ENCODE measurements around the gene SMKR1. TPM values are rescaled to one million over a fixed set of nuclear protein-coding genes. Genes with fewer than 3 reads are reported as not detected.

Gene SMKR1
- total RNA-seq, 1 experiment from 2014 or later, result 8.9 TPM

- no peaks in the 10 kb centered on the region for H4K20me1 ChIP-seq (ENCODE audit: insufficient read depth)
- intact Hi-C loops (cut with micrococcal nuclease), result no loop called here
- no peak for TF ChIP-seq ATF3 (IDR thresholded peaks at IDR 0.05)
- no peak for TF ChIP-seq TCF7L2 (IDR thresholded peaks at IDR 0.05; ENCODE audit: borderline replicate concordance, extremely low read depth, insufficient read depth, insufficient read length)
- TF ChIP-seq YY1 (IDR thresholded peaks at IDR 0.05; ENCODE audit: extremely low read depth, insufficient replicate concordance, low read depth, low read length), result no peak
- no peak for TF ChIP-seq POLR2A (IDR thresholded peaks at IDR 0.05; ENCODE audit: borderline replicate concordance, extremely low read depth, insufficient read depth, insufficient read length)
- TF ChIP-seq CBX3 (IDR thresholded peaks at IDR 0.05; ENCODE audit: low read depth), result no peak
- no peak for TF ChIP-seq REST (IDR thresholded peaks at IDR 0.05; ENCODE audit: low read depth)
- TF ChIP-seq SRF (IDR thresholded peaks at IDR 0.05; ENCODE audit: low read depth), result no peak
- no peak for TF ChIP-seq EGR1 (IDR thresholded peaks at IDR 0.05; ENCODE audit: low read depth)
- no peak for TF ChIP-seq CEBPB (IDR thresholded peaks at IDR 0.05; ENCODE audit: low read depth)
- no peak for TF ChIP-seq JUND (IDR thresholded peaks at IDR 0.05)
- TF ChIP-seq SP1 (IDR thresholded peaks at IDR 0.05; ENCODE audit: low read depth), result no peak
- TF ChIP-seq ZFX (IDR thresholded peaks at IDR 0.05), result no peak
- TF ChIP-seq SIN3A (IDR thresholded peaks at IDR 0.05; ENCODE audit: low read depth), result no peak
- TF ChIP-seq FOSL1 (IDR thresholded peaks at IDR 0.05; ENCODE audit: low read depth), result no peak
- no peak for TF ChIP-seq ZBTB33 (IDR thresholded peaks at IDR 0.05; ENCODE audit: extremely low read depth, insufficient replicate concordance, low read length)
- no TSS peak for BruUV-seq (replicated peaks)
- no peak overlapping the region for H3K4me2 ChIP-seq (ENCODE audit: low read length)
- H3K79me2 ChIP-seq (ENCODE audit: insufficient read depth, low read length), result no peaks in the 10 kb centered on the region
- H3K9me3 ChIP-seq (ENCODE audit: control insufficient read depth in 1 of 2, insufficient read depth in 1 of 2, low read depth in 1 of 2, low read length in 2 of 2), result no peaks in the 10 kb centered on the region
- ChIA-PET CTCF (no interaction called here), POLR2A (no interaction called here), RAD21 (ENCODE audit: low non-redundant PET in 1 of 2, low total read pairs in 2 of 2, uncharacterized antibody in 2 of 2, unreplicated experiment in 2 of 2) (no interaction called here)
- H3K4me1 ChIP-seq (ENCODE audit: control insufficient read depth in 1 of 2, insufficient read depth in 2 of 2, low read length in 2 of 2), result no peaks in the 10 kb centered on the region
- H3K27me3 ChIP-seq (ENCODE audit: insufficient read depth, low read length), result no peaks in the 10 kb centered on the region
- DNase-seq (ENCODE audit: low read depth, low spot score), result no peak
- no peaks in the 10 kb centered on the region for H3K36me3 ChIP-seq (ENCODE audit: control insufficient read depth in 1 of 2, insufficient read depth in 2 of 2, low read length in 2 of 2)
- H3K9me2 ChIP-seq (ENCODE audit: insufficient read depth), result no peaks in the 10 kb centered on the region
- no peak overlapping the region for H3K4me3 ChIP-seq (replicated peaks in 1 of 2; ENCODE audit: low read depth in 1 of 2, low read length in 2 of 2)
- no peak overlapping the region for H3K9ac ChIP-seq (ENCODE audit: low read length)
- ATAC-seq, result no peak
- no peak overlapping the region for H2AFZ ChIP-seq (ENCODE audit: low read depth, low read length, poor library complexity, severe bottlenecking)
- H3K27ac ChIP-seq (ENCODE audit: low read depth, low read length), result no peak overlapping the region
Observed at GRCh38 chr7:129561677-129562359, 59.5 kb downstream of the SMKR1 start.

All from HCT116 (cell line).